Ishikawa (cell line): ENCODE results near the gene PSME2.

ENCODE experiments used
- CEBPB ChIP-seq: IDR thresholded peaks from 2 replicates; pipeline ENCODE4 v1.6.1; 2012
- CREB1 ChIP-seq: IDR thresholded peaks from 2 replicates; pipeline ENCODE4 v1.6.1; 2012; ENCODE audit warnings: low read depth
- EGR1 ChIP-seq: IDR thresholded peaks from 2 replicates; pipeline ENCODE4 v1.6.1; 2012
- EP300 ChIP-seq: IDR thresholded peaks from 2 replicates; pipeline ENCODE4 v1.6.1; 2012; ENCODE audit warnings: borderline replicate concordance
- FOXM1 ChIP-seq: IDR thresholded peaks from 2 replicates; pipeline ENCODE4 v1.6.1; 2012; ENCODE audit warnings: low read depth, borderline replicate concordance
- NFIC ChIP-seq: IDR thresholded peaks from 2 replicates; pipeline ENCODE4 v1.6.1; 2012
- RAD21 ChIP-seq: IDR thresholded peaks from 2 replicates; pipeline ENCODE4 v1.6.1; 2012; ENCODE audit warnings: low read depth
- TAF1 ChIP-seq: IDR thresholded peaks from 2 replicates; pipeline ENCODE4 v1.6.1; 2012; ENCODE audit warnings: low read depth, mild to moderate bottlenecking
- TCF12 ChIP-seq: IDR thresholded peaks from 2 replicates; pipeline ENCODE4 v1.6.1; 2012; ENCODE audit warnings: low read depth
- TEAD4 ChIP-seq: IDR thresholded peaks from 2 replicates; pipeline ENCODE4 v1.6.1; 2012
- YY1 ChIP-seq: IDR thresholded peaks from 2 replicates; pipeline ENCODE4 v1.6.1; 2012; ENCODE audit warnings: low read depth
- ZBTB7A ChIP-seq: IDR thresholded peaks from 2 replicates; pipeline ENCODE4 v1.6.1; 2012; ENCODE audit warnings: low read depth
- TF ChIP-seq, protein P1 (sequence below): IDR thresholded peaks from 2 replicates; pipeline ENCODE4 v1.6.1; 2012
- TF ChIP-seq, protein P2 (sequence below): IDR thresholded peaks from 2 replicates; pipeline ENCODE4 v1.6.1; 2012
- TF ChIP-seq, protein P3 (sequence below): IDR thresholded peaks from 2 replicates; pipeline ENCODE4 v1.6.1; 2012; ENCODE audit warnings: low read depth, mild to moderate bottlenecking

PSME2 gene

DNA sequence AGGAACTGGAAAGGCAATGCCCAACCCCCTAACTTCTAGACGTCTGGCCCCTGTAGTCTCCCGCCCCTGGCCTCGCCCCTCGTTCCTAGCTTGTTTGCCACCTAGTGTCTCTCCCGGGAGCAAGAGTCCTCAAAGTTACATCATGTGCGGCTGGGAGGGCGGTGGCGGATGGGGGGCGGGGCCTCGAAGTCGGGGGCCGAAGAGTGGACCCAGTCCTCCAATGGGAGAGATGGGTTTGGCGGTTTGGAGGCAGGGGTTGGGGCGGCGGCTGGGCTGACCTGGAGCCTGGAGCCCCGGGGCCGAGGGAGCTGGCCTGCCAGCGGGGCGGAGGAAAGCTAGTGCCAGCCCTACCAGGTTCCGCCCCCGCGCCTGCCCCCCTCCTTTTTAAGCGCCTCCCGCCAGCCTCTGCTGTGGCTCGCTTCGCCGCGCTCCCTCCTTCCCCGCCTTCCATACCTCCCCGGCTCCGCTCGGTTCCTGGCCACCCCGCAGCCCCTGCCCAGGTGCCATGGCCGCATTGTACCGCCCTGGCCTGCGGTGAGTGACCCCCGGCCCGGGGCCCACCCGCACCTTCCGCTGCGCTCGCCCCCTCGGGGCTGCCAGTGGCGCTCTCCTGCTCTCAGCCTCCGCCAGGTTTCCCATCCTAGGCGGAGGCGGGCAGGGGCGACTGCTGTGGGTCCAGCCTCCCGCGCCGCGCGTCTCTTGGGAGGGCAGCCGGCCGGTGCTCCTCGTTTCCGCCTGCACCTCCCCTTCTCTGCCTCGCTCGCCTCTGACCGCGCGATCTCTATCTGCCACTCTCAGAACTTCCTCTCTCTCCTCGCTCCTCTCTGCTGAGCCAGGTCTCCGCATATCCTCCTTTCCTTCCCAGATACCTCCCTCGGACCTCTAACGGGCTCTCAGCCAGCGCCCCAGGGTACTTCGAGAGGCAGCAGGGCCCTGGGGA is 52.2 kb downstream of the PSME2 start, which contains the start of gene PCK2:
TSS of gene PCK2 (plus strand) at position 411 of the 940 bp plus-strand sequence. CDS start at position 506, 95 bp downstream.
- TF ChIP-seq, protein P1, sequence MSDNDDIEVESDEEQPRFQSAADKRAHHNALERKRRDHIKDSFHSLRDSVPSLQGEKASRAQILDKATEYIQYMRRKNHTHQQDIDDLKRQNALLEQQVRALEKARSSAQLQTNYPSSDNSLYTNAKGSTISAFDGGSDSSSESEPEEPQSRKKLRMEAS = peak; percentile 80
- TF ChIP-seq TEAD4 (no peak), FOXM1 (no peak), TAF1 (peak; percentile 94), CEBPB (peak; percentile 45; the same call in 1 of the 2 replicates), EP300 (no peak), ZBTB7A (peak; percentile 15; the same call in 1 of the 2 replicates), YY1 (peak; percentile 55), NFIC (no peak), TCF12 (peak; percentile 50), CREB1 (no peak), RAD21 (no peak; the same call in 1 of the 2 replicates), EGR1 (peak; percentile 78)
- TF ChIP-seq, protein P2, sequence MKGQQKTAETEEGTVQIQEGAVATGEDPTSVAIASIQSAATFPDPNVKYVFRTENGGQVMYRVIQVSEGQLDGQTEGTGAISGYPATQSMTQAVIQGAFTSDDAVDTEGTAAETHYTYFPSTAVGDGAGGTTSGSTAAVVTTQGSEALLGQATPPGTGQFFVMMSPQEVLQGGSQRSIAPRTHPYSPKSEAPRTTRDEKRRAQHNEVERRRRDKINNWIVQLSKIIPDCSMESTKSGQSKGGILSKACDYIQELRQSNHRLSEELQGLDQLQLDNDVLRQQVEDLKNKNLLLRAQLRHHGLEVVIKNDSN = no peak
- TF ChIP-seq, protein P3, sequence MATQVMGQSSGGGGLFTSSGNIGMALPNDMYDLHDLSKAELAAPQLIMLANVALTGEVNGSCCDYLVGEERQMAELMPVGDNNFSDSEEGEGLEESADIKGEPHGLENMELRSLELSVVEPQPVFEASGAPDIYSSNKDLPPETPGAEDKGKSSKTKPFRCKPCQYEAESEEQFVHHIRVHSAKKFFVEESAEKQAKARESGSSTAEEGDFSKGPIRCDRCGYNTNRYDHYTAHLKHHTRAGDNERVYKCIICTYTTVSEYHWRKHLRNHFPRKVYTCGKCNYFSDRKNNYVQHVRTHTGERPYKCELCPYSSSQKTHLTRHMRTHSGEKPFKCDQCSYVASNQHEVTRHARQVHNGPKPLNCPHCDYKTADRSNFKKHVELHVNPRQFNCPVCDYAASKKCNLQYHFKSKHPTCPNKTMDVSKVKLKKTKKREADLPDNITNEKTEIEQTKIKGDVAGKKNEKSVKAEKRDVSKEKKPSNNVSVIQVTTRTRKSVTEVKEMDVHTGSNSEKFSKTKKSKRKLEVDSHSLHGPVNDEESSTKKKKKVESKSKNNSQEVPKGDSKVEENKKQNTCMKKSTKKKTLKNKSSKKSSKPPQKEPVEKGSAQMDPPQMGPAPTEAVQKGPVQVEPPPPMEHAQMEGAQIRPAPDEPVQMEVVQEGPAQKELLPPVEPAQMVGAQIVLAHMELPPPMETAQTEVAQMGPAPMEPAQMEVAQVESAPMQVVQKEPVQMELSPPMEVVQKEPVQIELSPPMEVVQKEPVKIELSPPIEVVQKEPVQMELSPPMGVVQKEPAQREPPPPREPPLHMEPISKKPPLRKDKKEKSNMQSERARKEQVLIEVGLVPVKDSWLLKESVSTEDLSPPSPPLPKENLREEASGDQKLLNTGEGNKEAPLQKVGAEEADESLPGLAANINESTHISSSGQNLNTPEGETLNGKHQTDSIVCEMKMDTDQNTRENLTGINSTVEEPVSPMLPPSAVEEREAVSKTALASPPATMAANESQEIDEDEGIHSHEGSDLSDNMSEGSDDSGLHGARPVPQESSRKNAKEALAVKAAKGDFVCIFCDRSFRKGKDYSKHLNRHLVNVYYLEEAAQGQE = no peak
